NT2/D1 (cell line): ENCODE data around the gene NRTN.

Source experiments
- DNase-seq: peaks from one replicate; pipeline ENCODE4 v3.0.0-alpha.2; 2011; ENCODE audit warnings: low read depth, low spot score
- H3K27me3 ChIP-seq: 2 replicates; pipeline ENCODE4 v1.6.0; 2011; ENCODE audit warnings: mild to moderate bottlenecking; ENCODE audit not compliant: insufficient read length, insufficient read depth
- H3K36me3 ChIP-seq: 2 replicates; pipeline ENCODE4 v1.6.1; 2011; ENCODE audit warnings: mild to moderate bottlenecking, low read length, mixed read lengths; ENCODE audit not compliant: insufficient read depth, insufficient read length
- H3K4me1 ChIP-seq: 2 replicates; pipeline ENCODE4 v1.5.1; 2011; ENCODE audit not compliant: insufficient read depth, insufficient read length
- H3K4me3 ChIP-seq: 2 replicates; pipeline ENCODE4 v1.5.1; 2011; ENCODE audit warnings: low read depth; ENCODE audit not compliant: insufficient read length
- H3K9ac ChIP-seq: 2 replicates; pipeline ENCODE4 v1.6.0; 2011; ENCODE audit warnings: low read depth; ENCODE audit not compliant: insufficient read length
- H3K9me3 ChIP-seq: 2 replicates; pipeline ENCODE4 v1.5.1; 2011; ENCODE audit warnings: mild to moderate bottlenecking, low read length; ENCODE audit not compliant: insufficient read depth
- SUZ12 ChIP-seq: IDR thresholded peaks from 2 replicates; pipeline ENCODE4 v1.6.1; 2011; ENCODE audit not compliant: insufficient read length, insufficient read depth; ENCODE audit errors: extremely low read depth
- YY1 ChIP-seq: IDR thresholded peaks from 2 replicates; pipeline ENCODE4 v1.6.1; 2011; ENCODE audit not compliant: insufficient read length, insufficient read depth
- ZNF274 ChIP-seq: IDR thresholded peaks from 2 replicates; pipeline ENCODE4 v1.6.1; 2011; ENCODE audit warnings: mild to moderate bottlenecking, low read depth, low read length

Gene NRTN

GRCh38 chr19:5809053-5809452, 4.2 kb downstream of the NRTN start:
- no peaks in the 10 kb centered on the region for H3K9me3 ChIP-seq
- H3K9ac ChIP-seq = no peak overlapping the region
- no peaks in the 10 kb centered on the region for H3K36me3 ChIP-seq
- DNase-seq = no peak
- peaks cover 7% of the 10 kb centered on the region for H3K27me3 ChIP-seq
- H3K4me1 ChIP-seq = peaks cover 19% of the 10 kb centered on the region
- TF ChIP-seq YY1 (no peak), SUZ12 (no peak)
- H3K4me3 ChIP-seq = no peak overlapping the region

GRCh38 chr19:5809469-5809868, 4.6 kb downstream of the NRTN start:
- no peaks in the 10 kb centered on the region for H3K36me3 ChIP-seq
- H3K27me3 ChIP-seq = peaks cover 7% of the 10 kb centered on the region
- DNase-seq = no peak
- peaks cover 18% of the 10 kb centered on the region for H3K4me1 ChIP-seq
- no peaks in the 10 kb centered on the region for H3K9me3 ChIP-seq
- no peak overlapping the region for H3K4me3 ChIP-seq
- peak overlapping the region; percentile 10 for H3K9ac ChIP-seq
- no peak for TF ChIP-seq YY1
- TF ChIP-seq SUZ12 = no peak
- TF ChIP-seq ZNF274 = no peak

GRCh38 chr19:5811117-5811516, 6.2 kb downstream of the NRTN start:
- Histone ChIP-seq H3K9ac (no peak overlapping the region), H3K27me3 (peaks cover 3% of the 10 kb centered on the region), H3K4me3 (no peak overlapping the region), H3K36me3 (no peaks in the 10 kb centered on the region), H3K9me3 (no peaks in the 10 kb centered on the region), H3K4me1 (peaks cover 24% of the 10 kb centered on the region)
- no peak for DNase-seq
- TF ChIP-seq SUZ12 (no peak), ZNF274 (no peak), YY1 (no peak)

GRCh38 chr19:5814123-5814851, 9.4 kb downstream of the NRTN start:
- Histone ChIP-seq H3K9me3 (no peaks in the 10 kb centered on the region), H3K4me3 (no peak overlapping the region), H3K36me3 (no peaks in the 10 kb centered on the region), H3K9ac (peak overlapping the region; percentile 32), H3K27me3 (no peaks in the 10 kb centered on the region), H3K4me1 (peaks cover 15% of the 10 kb centered on the region)
- TF ChIP-seq ZNF274 (no peak), YY1 (no peak)
- no peak for DNase-seq

GRCh38 chr19:5814852-5815246, 10.0 kb downstream of the NRTN start:
- TF ChIP-seq ZNF274 (no peak), YY1 (no peak), SUZ12 (no peak)
- H3K9me3 ChIP-seq = no peaks in the 10 kb centered on the region
- H3K9ac ChIP-seq = peak overlapping the region; percentile 50
- no peak overlapping the region for H3K4me3 ChIP-seq
- DNase-seq = no peak
- H3K4me1 ChIP-seq = peaks cover 15% of the 10 kb centered on the region
- no peaks in the 10 kb centered on the region for H3K27me3 ChIP-seq
- no peaks in the 10 kb centered on the region for H3K36me3 ChIP-seq

- TF ChIP-seq ZNF274 = no peak
- no peak for TF ChIP-seq SUZ12
- no peak for TF ChIP-seq YY1
- Histone ChIP-seq H3K36me3 (no peaks in the 10 kb centered on the region), H3K9ac (no peak overlapping the region), H3K9me3 (no peaks in the 10 kb centered on the region), H3K4me1 (peaks cover 13% of the 10 kb centered on the region), H3K4me3 (no peak overlapping the region), H3K27me3 (no peaks in the 10 kb centered on the region)
- no peak for DNase-seq
These were observed 12.4 kb downstream of the NRTN start for GRCh38 chr19:5817218-5817617.

- Histone ChIP-seq H3K27me3 (no peaks in the 10 kb centered on the region), H3K4me3 (no peak overlapping the region), H3K9me3 (no peaks in the 10 kb centered on the region), H3K36me3 (no peaks in the 10 kb centered on the region), H3K4me1 (peaks cover 10% of the 10 kb centered on the region), H3K9ac (no peak overlapping the region)
- no peak for DNase-seq
- TF ChIP-seq YY1 = no peak
- no peak for TF ChIP-seq SUZ12
- TF ChIP-seq ZNF274 = no peak
These were observed 13.7 kb downstream of the NRTN start for GRCh38 chr19:5818594-5818993.

- no peak for DNase-seq
- Histone ChIP-seq H3K9ac (no peak overlapping the region), H3K4me1 (peaks cover 5% of the 10 kb centered on the region), H3K9me3 (no peaks in the 10 kb centered on the region), H3K27me3 (no peaks in the 10 kb centered on the region), H3K4me3 (no peak overlapping the region), H3K36me3 (no peaks in the 10 kb centered on the region)
- no peak for TF ChIP-seq YY1
- no peak for TF ChIP-seq SUZ12
- TF ChIP-seq ZNF274 = no peak
These were observed 15.9 kb downstream of the NRTN start for GRCh38 chr19:5820785-5821184.
